ENCODE data around the gene NID2.

DNA sequence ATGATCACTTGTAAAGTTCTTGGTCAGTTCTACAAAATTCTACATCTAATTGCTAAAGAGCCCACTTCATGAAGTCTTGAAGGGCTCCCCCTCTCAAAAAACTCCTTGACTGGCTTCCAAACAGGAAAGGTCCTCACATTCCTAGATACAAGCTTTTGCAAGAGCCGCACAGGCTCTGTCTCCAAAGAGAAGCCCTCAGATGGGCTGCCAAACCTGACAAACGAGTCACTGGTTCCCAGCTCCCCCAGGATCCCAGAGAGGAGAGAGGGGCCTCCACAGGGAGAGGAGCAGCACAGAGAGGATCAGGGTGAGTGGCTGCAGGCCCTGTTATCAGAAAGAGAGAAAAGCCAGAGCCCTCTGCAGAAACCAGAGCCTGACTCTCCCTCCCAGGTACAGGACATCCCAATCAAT, 5.8 kb downstream of the NID2 start:
- TF ChIP-seq SIN3A (IDR thresholded peaks at IDR 0.05; ENCODE audit: borderline replicate concordance, insufficient read depth, low read length) (no peak), POLR2AphosphoS5 (IDR thresholded peaks at IDR 0.05; ENCODE audit: low read depth, low read length) (no peak), TAF1 (IDR thresholded peaks at IDR 0.05; ENCODE audit: borderline replicate concordance, insufficient read depth, low read length) (no peak)
- TF ChIP-seq, protein P1, sequence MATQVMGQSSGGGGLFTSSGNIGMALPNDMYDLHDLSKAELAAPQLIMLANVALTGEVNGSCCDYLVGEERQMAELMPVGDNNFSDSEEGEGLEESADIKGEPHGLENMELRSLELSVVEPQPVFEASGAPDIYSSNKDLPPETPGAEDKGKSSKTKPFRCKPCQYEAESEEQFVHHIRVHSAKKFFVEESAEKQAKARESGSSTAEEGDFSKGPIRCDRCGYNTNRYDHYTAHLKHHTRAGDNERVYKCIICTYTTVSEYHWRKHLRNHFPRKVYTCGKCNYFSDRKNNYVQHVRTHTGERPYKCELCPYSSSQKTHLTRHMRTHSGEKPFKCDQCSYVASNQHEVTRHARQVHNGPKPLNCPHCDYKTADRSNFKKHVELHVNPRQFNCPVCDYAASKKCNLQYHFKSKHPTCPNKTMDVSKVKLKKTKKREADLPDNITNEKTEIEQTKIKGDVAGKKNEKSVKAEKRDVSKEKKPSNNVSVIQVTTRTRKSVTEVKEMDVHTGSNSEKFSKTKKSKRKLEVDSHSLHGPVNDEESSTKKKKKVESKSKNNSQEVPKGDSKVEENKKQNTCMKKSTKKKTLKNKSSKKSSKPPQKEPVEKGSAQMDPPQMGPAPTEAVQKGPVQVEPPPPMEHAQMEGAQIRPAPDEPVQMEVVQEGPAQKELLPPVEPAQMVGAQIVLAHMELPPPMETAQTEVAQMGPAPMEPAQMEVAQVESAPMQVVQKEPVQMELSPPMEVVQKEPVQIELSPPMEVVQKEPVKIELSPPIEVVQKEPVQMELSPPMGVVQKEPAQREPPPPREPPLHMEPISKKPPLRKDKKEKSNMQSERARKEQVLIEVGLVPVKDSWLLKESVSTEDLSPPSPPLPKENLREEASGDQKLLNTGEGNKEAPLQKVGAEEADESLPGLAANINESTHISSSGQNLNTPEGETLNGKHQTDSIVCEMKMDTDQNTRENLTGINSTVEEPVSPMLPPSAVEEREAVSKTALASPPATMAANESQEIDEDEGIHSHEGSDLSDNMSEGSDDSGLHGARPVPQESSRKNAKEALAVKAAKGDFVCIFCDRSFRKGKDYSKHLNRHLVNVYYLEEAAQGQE (IDR thresholded peaks at IDR 0.05; ENCODE audit: insufficient read depth in 1 of 2, low read depth in 2 of 2, low read length in 2 of 2), result no peak

Measured in PFSK-1 (cell line).